A673 (cell line): ENCODE measurements around the gene PGRMC1. TPM values are rescaled to one million over a fixed set of nuclear protein-coding genes. Genes with fewer than 3 reads are reported as not detected.
"Not testable (repeated sequence)": the region's sequence is repeated elsewhere in the genome, so short reads cannot be mapped to it uniquely, and the experiment has no call there.

ENCODE experiments used
- BruUV-seq: library from RNA; stranded (reverse); fragments of 400-500 nt; replicated peaks from 2 replicates; lab custom pipeline; 2021; lab: Mats Ljungman, UMichigan
- CTCF ChIA-PET: fragments of 300-600 bp; sonication (Branson Sonifier 250); formaldehyde crosslinking; loops from one replicate; lab custom pipeline; 2022; ENCODE audit warnings: antibody characterized with exemption; lab: Charles Lee
- POLR2A ChIA-PET: fragments of 300-600 bp; sonication (Branson Sonifier 250); formaldehyde crosslinking; loops from one replicate; lab custom pipeline; 2022; ENCODE audit warnings: antibody characterized with exemption; ENCODE audit not compliant: low non-redundant PET; lab: Charles Lee
- DNase-seq: peaks from one replicate; pipeline ENCODE4 v3.0.0-alpha.2; 2015; ENCODE audit warnings: low spot score
- H3K27ac ChIP-seq: fragments of 200-600 bp; sonication (generic); 2 replicates; pipeline ENCODE4 v1.5.1; 2016; ENCODE audit warnings: mixed run types, low read depth, mild to moderate bottlenecking, mixed read lengths, antibody characterized with exemption, low read length; ENCODE audit not compliant: poor library complexity, severe bottlenecking
- H3K27me3 ChIP-seq: fragments of 200-600 bp; sonication (generic); replicated peaks from 2 replicates; pipeline ENCODE4 v1.6.1; 2017; ENCODE audit warnings: mixed run types, low read depth, mild to moderate bottlenecking, mixed read lengths, antibody characterized with exemption, low read length; ENCODE audit not compliant: insufficient read depth, poor library complexity
- H3K36me3 ChIP-seq: fragments of 200-600 bp; sonication (generic); 2 replicates; pipeline ENCODE4 v1.6.1; 2016; ENCODE audit warnings: mixed run types, mild to moderate bottlenecking, mixed read lengths, antibody characterized with exemption, low read length; ENCODE audit not compliant: insufficient read depth, poor library complexity, severe bottlenecking
- H3K4me1 ChIP-seq: fragments of 200-600 bp; sonication (generic); 2 replicates; pipeline ENCODE4 v1.6.1; 2017; ENCODE audit warnings: mixed run types, mild to moderate bottlenecking, mixed read lengths, antibody characterized with exemption, low read length; ENCODE audit not compliant: insufficient read depth, poor library complexity, severe bottlenecking
- H3K4me3 ChIP-seq: fragments of 200-600 bp; sonication (generic); 2 replicates; pipeline ENCODE4 v1.5.1; 2016; ENCODE audit warnings: low read depth, mixed run types, mild to moderate bottlenecking, mixed read lengths, low read length; ENCODE audit not compliant: poor library complexity, severe bottlenecking
- H3K9me3 ChIP-seq: fragments of 200-600 bp; sonication (generic); 2 replicates; pipeline ENCODE4 v1.6.1; 2016; ENCODE audit warnings: mixed run types, low read depth, mild to moderate bottlenecking, mixed read lengths, antibody characterized with exemption, low read length; ENCODE audit not compliant: poor library complexity, severe bottlenecking
- CTCF ChIP-seq: fragments of 300-800, 200-600 bp; sonication (generic); conservative IDR thresholded peaks from 2 replicates; pipeline ENCODE4 v1.5.1; 2017; ENCODE audit warnings: low read depth, mild to moderate bottlenecking, antibody characterized with exemption, low read length, moderate library complexity, mixed read lengths
- EZH2 ChIP-seq: fragments of 200-600 bp; sonication (generic); IDR thresholded peaks from 2 replicates; pipeline ENCODE4 v1.6.1; 2017; ENCODE audit warnings: borderline replicate concordance, low read depth, mild to moderate bottlenecking, mixed read lengths, antibody characterized with exemption, low read length; ENCODE audit not compliant: poor library complexity, severe bottlenecking
- intact Hi-C: fragments of 100-400 bp; cut with micrococcal nuclease; formaldehyde crosslinking; loops from one replicate; pipeline ENCODE4 v1.10.0; 2022; ENCODE audit not compliant: unreplicated experiment
- total RNA-seq: library from RNA; stranded (reverse); gene quantifications from 2 replicates; pipeline ENCODE4 v1.2.3, GENCODE V29; 2021

The PGRMC1 gene
- total RNA-seq, 1 experiment from 2014 or later = 133 TPM

- TF ChIP-seq CTCF = no peak
- no peak for TF ChIP-seq EZH2
- H3K4me1 ChIP-seq = no peaks in the 10 kb centered on the region
- no peaks in the 10 kb centered on the region for H3K36me3 ChIP-seq
- no TSS peak for BruUV-seq
- no peak for DNase-seq
- POLR2A ChIA-PET = no interaction called here
- H3K27ac ChIP-seq = no peak overlapping the region
- no peak overlapping the region for H3K4me3 ChIP-seq
- H3K9me3 ChIP-seq = no peaks in the 10 kb centered on the region
- CTCF ChIA-PET = no interaction called here
- no peaks in the 10 kb centered on the region for H3K27me3 ChIP-seq
- intact Hi-C loops = no loop called here
Observed at GRCh38 chrX:119273420-119274192, 37.5 kb downstream of the PGRMC1 start.

- intact Hi-C loops, H3K27ac ChIP-seq, POLR2A ChIA-PET, H3K36me3 ChIP-seq, BruUV-seq, H3K9me3 ChIP-seq, H3K4me3 ChIP-seq, CTCF ChIA-PET, H3K4me1 ChIP-seq, DNase-seq, H3K27me3 ChIP-seq: not testable (repeated sequence)
Observed at GRCh38 chrX:119282347-119282746, 46.3 kb downstream of the PGRMC1 start.

- Histone ChIP-seq H3K4me1 (no peaks in the 10 kb centered on the region), H3K27me3 (no peaks in the 10 kb centered on the region), H3K4me3 (no peak overlapping the region), H3K36me3 (no peaks in the 10 kb centered on the region), H3K9me3 (no peaks in the 10 kb centered on the region), H3K27ac (no peak overlapping the region)
- DNase-seq = no peak
- POLR2A ChIA-PET = no interaction called here
- BruUV-seq = no TSS peak
- TF ChIP-seq EZH2 (no peak), CTCF (peak; percentile 36)
- intact Hi-C loops = no loop called here
- CTCF ChIA-PET = interaction anchor here (0.7 kb wide), 1 partner anchor 168 kb away, joined by 3 read pairs; no protein-coding TSS in a partner anchor
Observed at GRCh38 chrX:119288890-119289393, 52.9 kb downstream of the PGRMC1 start.
